Measurements from ENCODE around the gene SFTPB. TPM values are rescaled to one million over a fixed set of nuclear protein-coding genes. Genes with fewer than 3 reads are reported as not detected.

SFTPB gene
- total RNA-seq, 2 experiments from 2014 or later: not detected

GRCh38 chr2:85655961-85656417 is 12.0 kb downstream of the SFTPB start:
- H3K36me3 ChIP-seq (ENCODE audit: insufficient read depth, low read length): peaks cover 42% of the 10 kb centered on the region
- no peaks in the 10 kb centered on the region for H3K9me3 ChIP-seq (ENCODE audit: low read length)
- no peaks in the 10 kb centered on the region for H3K9me2 ChIP-seq (ENCODE audit: insufficient read depth, low read length)
- H3K4me2 ChIP-seq (ENCODE audit: low read length): no peak overlapping the region
- no peaks in the 10 kb centered on the region for H3K4me1 ChIP-seq (ENCODE audit: insufficient read depth, low read length, poor library complexity, severe bottlenecking)
- ChIA-PET CTCF (ENCODE audit: unreplicated experiment) (no interaction called here), POLR2A (no interaction called here)
- H2AFZ ChIP-seq (ENCODE audit: low read length): no peak overlapping the region
- no peaks in the 10 kb centered on the region for H3K79me2 ChIP-seq (ENCODE audit: insufficient read depth, low read depth, low read length)
- intact Hi-C loops (cut with micrococcal nuclease; ENCODE audit: unreplicated experiment): no loop called here
- TF ChIP-seq EZH2phosphoT487 (IDR thresholded peaks at IDR 0.05; ENCODE audit: borderline replicate concordance, low read depth, low read length): no peak
- TF ChIP-seq CTCF (conservative IDR thresholded peaks at IDR 0.05; ENCODE audit: low read length): no peak
- H3K4me3 ChIP-seq (ENCODE audit: low read depth, low read length, poor library complexity, severe bottlenecking): no peak overlapping the region
- H4K20me1 ChIP-seq (ENCODE audit: insufficient read depth, low read length): no peaks in the 10 kb centered on the region
- no peak overlapping the region for H3K27ac ChIP-seq (ENCODE audit: low read depth, low read length, poor library complexity, severe bottlenecking)
- no TSS peak for BruUV-seq (replicated peaks)
- no peak for DNase-seq (ENCODE audit: low spot score)

- POLR2A ChIA-PET: no interaction called here
- no peak for DNase-seq (ENCODE audit: low spot score)
- H3K4me1 ChIP-seq (ENCODE audit: insufficient read depth, low read length, poor library complexity, severe bottlenecking): no peaks in the 10 kb centered on the region
- no peak overlapping the region for H3K27ac ChIP-seq (ENCODE audit: low read depth, low read length, poor library complexity, severe bottlenecking)
- no peak for TF ChIP-seq EZH2phosphoT487 (IDR thresholded peaks at IDR 0.05; ENCODE audit: borderline replicate concordance, low read depth, low read length)
- no peak for TF ChIP-seq CTCF (conservative IDR thresholded peaks at IDR 0.05; ENCODE audit: low read length)
- no peak overlapping the region for H3K4me2 ChIP-seq (ENCODE audit: low read length)
- H2AFZ ChIP-seq (ENCODE audit: low read length): no peak overlapping the region
- CTCF ChIA-PET (ENCODE audit: unreplicated experiment): no interaction called here
- peaks cover 59% of the 10 kb centered on the region for H3K36me3 ChIP-seq (ENCODE audit: insufficient read depth, low read length)
- no peaks in the 10 kb centered on the region for H3K79me2 ChIP-seq (ENCODE audit: insufficient read depth, low read depth, low read length)
- intact Hi-C loops (cut with micrococcal nuclease; ENCODE audit: unreplicated experiment): no loop called here
- BruUV-seq (replicated peaks): TSS peak; percentile 47
- no peaks in the 10 kb centered on the region for H4K20me1 ChIP-seq (ENCODE audit: insufficient read depth, low read length)
- no peaks in the 10 kb centered on the region for H3K9me2 ChIP-seq (ENCODE audit: insufficient read depth, low read length)
- H3K9me3 ChIP-seq (ENCODE audit: low read length): no peaks in the 10 kb centered on the region
- no peak overlapping the region for H3K4me3 ChIP-seq (ENCODE audit: low read depth, low read length, poor library complexity, severe bottlenecking)
Observed at GRCh38 chr2:85653996-85654395, 14.0 kb downstream of the SFTPB start.

GRCh38 chr2:85652056-85652455 is 15.9 kb downstream of the SFTPB start:
- no peak overlapping the region for H2AFZ ChIP-seq (ENCODE audit: low read length)
- intact Hi-C loops (cut with micrococcal nuclease; ENCODE audit: unreplicated experiment): no loop called here
- POLR2A ChIA-PET: interaction anchor here (0.6 to 1.2 kb wide), 3 partner anchors 14 to 807 kb away, joined by 3 to 7 read pairs (median 4); no protein-coding TSS in a partner anchor
- no TSS peak for BruUV-seq (replicated peaks)
- no peaks in the 10 kb centered on the region for H3K9me3 ChIP-seq (ENCODE audit: low read length)
- no peaks in the 10 kb centered on the region for H3K79me2 ChIP-seq (ENCODE audit: insufficient read depth, low read depth, low read length)
- H3K4me2 ChIP-seq (ENCODE audit: low read length): no peak overlapping the region
- H3K9me2 ChIP-seq (ENCODE audit: insufficient read depth, low read length): no peaks in the 10 kb centered on the region
- no peaks in the 10 kb centered on the region for H4K20me1 ChIP-seq (ENCODE audit: insufficient read depth, low read length)
- no peak overlapping the region for H3K4me3 ChIP-seq (ENCODE audit: low read depth, low read length, poor library complexity, severe bottlenecking)
- no peak for DNase-seq (ENCODE audit: low spot score)
- H3K27ac ChIP-seq (ENCODE audit: low read depth, low read length, poor library complexity, severe bottlenecking): no peak overlapping the region
- TF ChIP-seq EZH2phosphoT487 (IDR thresholded peaks at IDR 0.05; ENCODE audit: borderline replicate concordance, low read depth, low read length) (no peak), CTCF (conservative IDR thresholded peaks at IDR 0.05; ENCODE audit: low read length) (no peak)
- CTCF ChIA-PET (ENCODE audit: unreplicated experiment): no interaction called here
- H3K4me1 ChIP-seq (ENCODE audit: insufficient read depth, low read length, poor library complexity, severe bottlenecking): no peaks in the 10 kb centered on the region
- peaks cover 74% of the 10 kb centered on the region for H3K36me3 ChIP-seq (ENCODE audit: insufficient read depth, low read length)
